ENCODE measurements around the gene CSN3. TPM values are rescaled to one million over a fixed set of nuclear protein-coding genes. Genes with fewer than 3 reads are reported as not detected.

Gene CSN3
- total RNA-seq, 1 experiment from 2014 or later, result not detected

DNA sequence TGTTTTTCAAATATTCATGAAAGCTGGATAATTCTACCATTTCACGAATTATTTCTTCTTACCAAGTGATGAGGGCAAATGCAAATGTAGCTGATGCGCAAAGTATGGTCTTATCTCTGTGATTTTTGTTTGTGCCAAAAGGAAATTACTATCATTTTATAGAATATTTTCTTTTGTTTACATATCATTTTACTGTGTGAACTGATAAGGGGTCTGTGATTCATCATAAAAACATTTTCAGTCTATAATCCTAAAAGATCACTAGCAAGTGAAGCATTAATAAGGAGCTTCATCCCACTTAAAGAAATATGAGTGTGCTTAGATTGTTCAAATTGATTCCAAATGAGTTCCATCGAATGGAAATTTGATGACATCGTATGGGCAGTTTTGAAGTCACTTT is 694 bp downstream of the CSN3 start:
- TF ChIP-seq, protein P1, sequence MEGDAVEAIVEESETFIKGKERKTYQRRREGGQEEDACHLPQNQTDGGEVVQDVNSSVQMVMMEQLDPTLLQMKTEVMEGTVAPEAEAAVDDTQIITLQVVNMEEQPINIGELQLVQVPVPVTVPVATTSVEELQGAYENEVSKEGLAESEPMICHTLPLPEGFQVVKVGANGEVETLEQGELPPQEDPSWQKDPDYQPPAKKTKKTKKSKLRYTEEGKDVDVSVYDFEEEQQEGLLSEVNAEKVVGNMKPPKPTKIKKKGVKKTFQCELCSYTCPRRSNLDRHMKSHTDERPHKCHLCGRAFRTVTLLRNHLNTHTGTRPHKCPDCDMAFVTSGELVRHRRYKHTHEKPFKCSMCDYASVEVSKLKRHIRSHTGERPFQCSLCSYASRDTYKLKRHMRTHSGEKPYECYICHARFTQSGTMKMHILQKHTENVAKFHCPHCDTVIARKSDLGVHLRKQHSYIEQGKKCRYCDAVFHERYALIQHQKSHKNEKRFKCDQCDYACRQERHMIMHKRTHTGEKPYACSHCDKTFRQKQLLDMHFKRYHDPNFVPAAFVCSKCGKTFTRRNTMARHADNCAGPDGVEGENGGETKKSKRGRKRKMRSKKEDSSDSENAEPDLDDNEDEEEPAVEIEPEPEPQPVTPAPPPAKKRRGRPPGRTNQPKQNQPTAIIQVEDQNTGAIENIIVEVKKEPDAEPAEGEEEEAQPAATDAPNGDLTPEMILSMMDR (IDR thresholded peaks at IDR 0.05; ENCODE audit: unreplicated experiment), result no peak
- H3K36me3 Mint-ChIP-seq (ENCODE audit: insufficient read depth, unreplicated experiment), result no peaks in the 10 kb centered on the region
- H3K27ac Mint-ChIP-seq (ENCODE audit: low read depth, unreplicated experiment), result no peak overlapping the region
- H3K4me1 Mint-ChIP-seq (ENCODE audit: insufficient read depth, unreplicated experiment), result no peaks in the 10 kb centered on the region
- BruUV-seq (replicated peaks), result no TSS peak
- CTCF ChIA-PET, result no interaction called here
- intact Hi-C loops (cut with micrococcal nuclease), result no loop called here
- no peaks in the 10 kb centered on the region for H3K9me3 Mint-ChIP-seq (ENCODE audit: unreplicated experiment)
- no peak overlapping the region for H3K4me3 Mint-ChIP-seq (ENCODE audit: unreplicated experiment)
- peaks cover 11% of the 10 kb centered on the region for H3K27me3 Mint-ChIP-seq (ENCODE audit: insufficient read depth, unreplicated experiment)
- no peak for DNase-seq (ENCODE audit: unreplicated experiment)
- POLR2A ChIA-PET, result no interaction called here

DNA sequence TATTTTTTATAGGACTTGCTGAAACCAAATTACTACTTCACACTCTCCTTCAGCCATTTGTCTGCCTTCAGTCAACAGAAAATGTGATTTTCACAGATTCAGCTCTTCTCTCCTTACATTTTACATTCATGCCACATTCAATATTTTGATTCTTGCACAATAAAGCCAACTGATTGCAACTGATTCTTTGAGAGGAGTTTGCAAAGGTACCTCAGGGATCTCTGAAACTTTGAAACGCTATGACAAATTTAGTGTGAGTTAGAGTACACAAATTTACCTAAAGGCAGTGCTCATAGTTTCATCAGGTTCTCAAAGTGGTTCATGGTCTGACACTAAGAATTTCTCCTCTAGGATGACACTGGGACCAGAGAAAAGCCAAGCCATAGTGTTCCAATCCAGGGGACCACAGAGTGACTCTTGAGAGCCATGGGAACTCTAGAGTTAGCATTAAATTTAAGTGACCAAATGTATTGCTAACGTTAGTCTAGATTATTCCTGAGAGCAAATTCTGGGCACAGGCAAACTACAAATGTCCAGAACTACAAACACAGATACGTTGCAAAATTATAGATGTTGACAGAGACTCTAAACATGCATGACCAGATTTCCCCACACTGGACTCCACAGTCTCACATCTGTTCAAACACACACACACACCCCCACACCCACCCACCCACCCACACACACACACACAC is 9.0 kb downstream of the CSN3 start:
- H3K27me3 Mint-ChIP-seq (ENCODE audit: insufficient read depth, unreplicated experiment), result no peaks in the 10 kb centered on the region
- CTCF ChIA-PET, result interaction anchor here (0.7 to 1.4 kb wide), 2 partner anchors 16 to 59 kb away, joined by 3 to 4 read pairs; no protein-coding TSS in a partner anchor
- no peak overlapping the region for H3K4me3 Mint-ChIP-seq (ENCODE audit: unreplicated experiment)
- H3K27ac Mint-ChIP-seq (ENCODE audit: low read depth, unreplicated experiment), result no peak overlapping the region
- POLR2A ChIA-PET, result interaction anchor here (0.8 kb wide), 1 partner anchor 27 kb away, joined by 3 read pairs; no protein-coding TSS in a partner anchor
- no peaks in the 10 kb centered on the region for H3K36me3 Mint-ChIP-seq (ENCODE audit: insufficient read depth, unreplicated experiment)
- intact Hi-C loops (cut with micrococcal nuclease), result no loop called here
- TF ChIP-seq, protein P1 (IDR thresholded peaks at IDR 0.05; ENCODE audit: unreplicated experiment), result no peak
- no peak for DNase-seq (ENCODE audit: unreplicated experiment)
- H3K4me1 Mint-ChIP-seq (ENCODE audit: insufficient read depth, unreplicated experiment), result no peaks in the 10 kb centered on the region
- BruUV-seq (replicated peaks), result no TSS peak
- no peaks in the 10 kb centered on the region for H3K9me3 Mint-ChIP-seq (ENCODE audit: unreplicated experiment)

DNA sequence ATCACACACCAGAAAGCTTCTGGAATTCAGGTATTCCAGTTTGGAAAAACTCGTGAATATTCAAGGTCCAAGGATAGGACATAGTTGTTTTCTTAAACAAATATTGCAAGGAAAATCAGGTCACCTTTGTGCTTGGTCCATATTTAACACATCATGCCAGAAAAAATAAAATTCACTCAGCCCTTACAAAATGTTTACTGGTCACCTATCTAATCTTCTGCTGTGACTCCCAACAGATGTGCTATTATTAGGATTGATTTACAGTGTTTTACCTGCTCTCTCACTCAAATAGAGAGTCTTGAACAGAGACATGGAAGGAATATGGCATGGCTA is 9.5 kb downstream of the CSN3 start:
- BruUV-seq (replicated peaks), result no TSS peak
- no peaks in the 10 kb centered on the region for H3K36me3 Mint-ChIP-seq (ENCODE audit: insufficient read depth, unreplicated experiment)
- TF ChIP-seq, protein P1 (IDR thresholded peaks at IDR 0.05; ENCODE audit: unreplicated experiment), result no peak
- H3K4me3 Mint-ChIP-seq (ENCODE audit: unreplicated experiment), result no peak overlapping the region
- H3K27ac Mint-ChIP-seq (ENCODE audit: low read depth, unreplicated experiment), result no peak overlapping the region
- H3K4me1 Mint-ChIP-seq (ENCODE audit: insufficient read depth, unreplicated experiment), result no peaks in the 10 kb centered on the region
- CTCF ChIA-PET, result interaction anchor here (1.4 kb wide), 1 partner anchor 16 kb away, joined by 4 read pairs; no protein-coding TSS in a partner anchor
- POLR2A ChIA-PET, result no interaction called here
- H3K9me3 Mint-ChIP-seq (ENCODE audit: unreplicated experiment), result no peaks in the 10 kb centered on the region
- no peaks in the 10 kb centered on the region for H3K27me3 Mint-ChIP-seq (ENCODE audit: insufficient read depth, unreplicated experiment)
- intact Hi-C loops (cut with micrococcal nuclease), result no loop called here
- DNase-seq (ENCODE audit: unreplicated experiment), result no peak

DNA sequence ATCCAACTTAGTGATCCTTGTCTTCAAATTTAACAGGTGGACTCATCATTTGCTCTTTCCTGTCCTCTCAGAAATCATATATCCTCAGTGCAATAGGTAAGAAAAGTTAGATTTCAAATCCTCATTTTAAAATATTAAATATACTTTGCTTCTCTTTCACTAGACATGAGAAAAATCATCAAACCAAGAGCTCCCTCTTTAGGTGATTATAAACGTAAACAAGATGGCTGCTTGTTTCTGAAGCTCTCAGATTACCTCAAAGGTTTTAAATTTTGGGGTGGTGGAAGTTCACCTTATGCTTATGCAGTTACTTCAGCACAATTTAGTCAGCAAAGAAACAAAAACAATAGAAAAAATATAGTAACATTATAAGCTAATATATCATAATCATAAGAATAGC is 27.3 kb downstream of the CSN3 start:
- Mint-ChIP-seq H3K27ac (ENCODE audit: low read depth, unreplicated experiment) (no peak overlapping the region), H3K27me3 (ENCODE audit: insufficient read depth, unreplicated experiment) (peaks cover 14% of the 10 kb centered on the region), H3K4me1 (ENCODE audit: insufficient read depth, unreplicated experiment) (no peaks in the 10 kb centered on the region), H3K36me3 (ENCODE audit: insufficient read depth, unreplicated experiment) (no peaks in the 10 kb centered on the region), H3K4me3 (ENCODE audit: unreplicated experiment) (no peak overlapping the region), H3K9me3 (ENCODE audit: unreplicated experiment) (no peaks in the 10 kb centered on the region)
- TF ChIP-seq, protein P1 (IDR thresholded peaks at IDR 0.05; ENCODE audit: unreplicated experiment), result peak; percentile 19
- CTCF ChIA-PET, result interaction anchor here (0.5 to 1.5 kb wide), 9 partner anchors 26 to 998 kb away, joined by 3 to 7 read pairs (median 3); no protein-coding TSS in a partner anchor
- no TSS peak for BruUV-seq (replicated peaks)
- intact Hi-C loops (cut with micrococcal nuclease), result loop anchor here (2.0 kb wide), 1 partner anchor 373 kb away; no protein-coding TSS in a partner anchor
- DNase-seq (ENCODE audit: unreplicated experiment), result peak; percentile 22
- POLR2A ChIA-PET, result interaction anchor here (0.7 kb wide), 1 partner anchor 41 kb away, joined by 4 read pairs; no protein-coding TSS in a partner anchor

Measured in MCF 10A (cell line).